HG02943 (cell line): ENCODE results near the gene NHS.

Experiments
- ATAC-seq: cut with Tn5 transposase; IDR thresholded peaks from one replicate; pipeline ENCODE4 v1.9.1; 2021; ENCODE audit warnings: mild to moderate bottlenecking, low read depth, moderate library complexity; ENCODE audit not compliant: unreplicated experiment

Gene NHS

DNA sequence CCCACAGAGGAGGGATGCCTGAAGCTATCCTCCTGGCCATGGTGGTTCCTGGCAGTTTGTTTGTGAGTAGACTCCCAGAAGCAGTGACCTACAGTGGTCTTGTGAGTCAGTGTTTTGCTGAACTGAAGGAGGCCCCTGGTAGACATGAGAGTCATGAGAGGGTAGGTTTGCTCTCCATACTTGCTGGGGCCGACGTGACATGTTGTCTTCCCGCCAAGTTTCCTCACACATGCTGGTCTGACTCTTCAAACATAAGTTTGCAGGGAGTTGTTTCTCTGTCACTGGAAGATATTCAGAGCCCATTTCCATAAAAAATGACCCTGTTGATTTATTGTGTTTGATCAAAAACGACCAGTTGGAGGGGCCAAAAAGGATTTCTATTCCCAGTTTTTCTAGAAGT, 231.2 kb downstream of the NHS start:
- no peak for ATAC-seq

DNA sequence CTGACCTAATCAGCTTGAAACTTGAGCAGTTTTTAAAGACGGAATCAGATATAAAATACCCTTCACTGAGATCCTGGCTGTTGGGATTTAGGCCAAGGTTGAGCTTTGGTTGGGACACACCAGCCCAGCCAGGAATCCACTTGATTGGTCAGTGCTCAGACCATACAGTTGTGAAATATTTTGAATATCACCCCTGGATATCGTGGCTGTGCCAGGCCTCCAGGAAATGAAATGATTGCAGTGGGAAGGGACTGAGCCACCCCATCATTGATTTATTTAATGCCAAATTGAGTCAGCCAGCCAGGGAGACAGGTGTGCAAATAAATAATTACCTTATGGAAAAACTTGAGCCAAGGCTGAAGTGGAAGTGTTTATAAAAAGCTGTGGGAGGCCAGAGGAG, 233.9 kb downstream of the NHS start:
- ATAC-seq, result no peak

DNA sequence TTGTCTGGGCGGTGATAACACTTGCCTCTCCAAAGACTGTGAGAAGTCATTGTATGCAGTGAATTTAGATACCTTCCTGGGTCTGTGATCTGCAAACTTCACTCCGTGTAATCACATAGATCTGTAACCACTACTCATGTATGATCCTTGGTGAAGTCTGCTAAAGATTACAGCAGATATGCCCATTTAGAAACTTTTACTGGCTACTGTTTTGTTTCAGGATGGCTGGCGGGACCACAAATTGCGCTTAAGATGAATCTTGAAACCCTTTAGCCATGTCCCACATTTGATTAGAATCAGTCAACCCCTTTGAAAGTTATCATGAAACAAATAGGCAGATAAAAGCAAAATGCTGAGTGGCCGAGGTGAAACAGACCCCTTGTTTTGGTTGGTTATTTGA, 235.8 kb downstream of the NHS start:
- no peak for ATAC-seq

DNA sequence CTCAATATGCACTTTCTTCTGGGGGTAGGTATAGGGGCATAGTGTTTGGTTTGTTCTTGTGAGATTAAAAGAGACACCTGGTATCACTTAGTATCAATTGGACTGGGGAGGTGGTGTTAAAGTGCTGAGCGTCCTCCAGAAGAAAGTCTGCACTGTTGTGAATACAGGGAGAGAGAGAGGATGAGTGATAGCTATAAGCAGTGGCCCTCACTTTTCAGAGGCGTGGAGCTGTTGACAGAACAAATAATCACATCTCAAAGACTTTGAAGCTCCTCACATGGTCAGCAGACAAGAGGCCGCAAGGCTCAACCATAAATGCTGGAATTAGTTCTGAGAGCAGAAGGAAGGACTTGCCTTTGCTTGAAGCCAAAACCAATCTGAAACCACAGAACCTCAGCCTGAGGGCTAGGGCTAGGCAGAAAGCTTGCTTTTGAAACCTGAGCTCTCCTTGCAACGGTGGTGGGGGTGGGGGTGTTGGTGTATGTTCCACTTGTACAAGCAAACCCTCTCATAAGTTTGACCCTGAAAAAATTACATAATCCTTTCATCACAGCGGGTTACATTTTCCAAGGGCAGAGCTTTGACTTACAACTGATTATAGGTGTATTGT, 239.1 kb downstream of the NHS start:
- peak; percentile 57 for ATAC-seq

DNA sequence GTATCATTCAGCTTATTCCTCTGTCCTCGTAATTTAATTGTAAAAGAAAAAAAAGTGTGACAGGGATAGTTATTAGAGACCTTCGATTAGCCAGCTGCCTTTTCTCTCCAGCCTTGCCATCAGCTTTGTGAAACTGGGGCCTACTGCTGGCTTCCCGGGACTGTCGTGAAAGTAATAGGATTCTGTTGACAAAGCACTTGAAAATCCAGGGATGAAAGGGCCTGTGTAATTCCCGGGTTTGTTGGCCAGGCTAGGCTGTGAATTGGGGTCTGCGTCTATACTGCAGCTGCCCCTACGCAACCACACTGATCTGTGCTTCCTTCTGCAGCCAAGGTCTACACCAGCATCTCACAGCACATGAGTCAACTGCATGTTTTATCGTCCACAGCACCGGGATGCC, 241.9 kb downstream of the NHS start:
- ATAC-seq, result no peak

DNA sequence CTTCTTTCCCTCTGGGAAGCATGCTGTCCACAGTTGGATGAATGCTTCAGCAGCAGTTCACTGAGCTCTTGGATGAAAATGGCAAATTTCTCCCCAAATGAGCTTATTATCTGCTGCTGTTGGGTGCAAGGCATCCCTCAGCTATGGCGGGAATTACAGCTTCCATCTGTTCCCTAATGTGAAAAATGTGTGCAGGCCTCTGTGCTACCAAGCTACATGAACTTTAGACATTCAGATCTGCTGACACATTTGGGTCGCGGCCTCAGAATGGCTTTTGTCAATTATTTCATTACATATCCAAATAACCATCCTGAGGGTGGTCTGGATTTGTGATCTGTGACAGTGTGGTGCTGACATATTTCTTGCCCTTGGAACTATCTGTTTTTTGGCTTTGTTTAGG, 242.8 kb downstream of the NHS start:
- ATAC-seq, result no peak

DNA sequence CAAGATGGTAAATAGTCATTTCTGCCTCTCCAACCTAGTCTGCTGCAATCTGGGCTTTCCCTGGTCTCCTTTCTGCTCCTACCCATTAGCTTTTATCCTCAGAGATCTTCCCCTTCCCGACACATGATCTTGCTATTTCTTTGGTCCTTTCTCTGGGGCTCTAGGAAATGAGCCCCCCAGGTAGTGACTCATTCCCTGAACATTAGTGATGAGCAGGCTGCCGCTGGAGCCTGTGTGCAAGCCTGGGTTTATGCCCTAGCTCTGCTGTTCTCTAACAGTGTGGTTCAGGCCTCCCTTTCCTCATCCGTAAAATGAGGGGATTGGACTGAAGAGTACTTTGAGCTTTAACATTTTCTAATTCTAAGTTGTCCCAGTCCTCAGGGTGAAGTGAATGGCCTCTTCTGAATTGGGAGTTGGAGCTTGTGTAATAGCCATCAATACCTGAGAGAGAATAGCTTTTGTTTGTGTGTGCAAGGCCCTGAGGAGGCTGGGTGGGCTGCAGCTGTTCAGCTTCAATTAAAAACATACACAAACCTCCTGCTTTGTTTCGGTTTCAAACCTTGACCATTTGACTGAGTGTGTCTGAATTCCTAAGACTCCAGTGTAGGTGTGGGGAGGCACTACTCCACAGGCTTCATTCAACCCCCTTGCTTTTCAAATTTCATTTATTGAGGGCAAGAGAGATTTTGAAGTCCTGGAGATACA, 246.7 kb downstream of the NHS start:
- no peak for ATAC-seq

DNA sequence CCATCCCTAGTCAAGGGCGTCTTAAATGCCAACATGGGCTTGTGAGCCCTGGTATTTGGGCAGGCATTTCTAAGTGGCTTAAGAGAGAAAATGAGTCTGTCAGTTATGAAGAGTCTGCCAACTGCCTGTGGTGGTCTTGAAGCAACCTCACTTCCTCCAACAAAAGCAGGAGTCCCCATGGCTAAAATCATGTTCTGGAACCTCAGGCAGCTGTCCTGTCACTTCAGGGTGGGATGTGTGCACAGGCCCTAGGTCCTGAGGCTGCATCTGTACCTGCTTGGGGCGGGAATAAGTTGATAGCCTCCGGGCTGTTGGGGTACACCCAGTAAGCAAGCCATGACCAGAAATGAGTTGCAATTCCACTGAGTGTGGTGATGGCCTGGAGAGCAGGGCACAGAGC, 247.3 kb downstream of the NHS start:
- no peak for ATAC-seq

DNA sequence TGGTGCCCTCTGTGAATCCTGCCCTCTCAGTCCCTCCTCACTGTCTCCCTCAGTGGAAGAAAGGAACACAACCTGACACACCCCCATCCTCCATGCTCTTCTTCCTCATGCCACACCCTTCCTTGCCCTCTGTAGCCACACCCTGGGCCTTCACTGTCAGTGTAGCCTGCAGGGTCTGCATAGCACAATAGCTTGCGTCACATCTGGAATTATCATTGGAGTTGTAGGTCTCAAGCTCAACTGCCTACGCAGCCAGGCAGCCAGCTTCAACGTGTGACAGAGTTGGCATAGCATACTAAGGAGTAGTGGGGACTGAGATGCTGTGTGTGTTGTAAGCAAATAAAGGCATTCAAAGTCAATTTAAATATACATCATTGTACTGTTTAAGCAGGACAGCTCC, 248.8 kb downstream of the NHS start:
- ATAC-seq, result no peak

DNA sequence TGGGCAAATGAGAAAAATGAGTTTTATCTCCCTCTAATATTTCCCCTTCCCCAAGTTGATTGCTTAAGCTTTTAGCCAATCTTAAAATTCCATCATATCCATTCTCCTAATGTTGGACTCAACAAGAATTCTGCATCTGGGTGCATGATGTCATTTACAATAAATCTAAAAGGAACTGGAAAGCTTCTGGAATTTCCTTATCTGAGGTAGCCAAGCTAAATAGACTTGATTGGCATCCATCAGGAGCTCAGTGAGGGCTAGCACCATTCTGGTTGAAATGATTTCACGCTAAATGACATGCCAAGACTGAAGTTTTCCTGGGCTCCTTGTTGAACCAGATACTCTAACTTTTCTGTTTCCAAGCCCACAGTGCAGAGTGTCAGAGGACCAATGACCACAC, 252.0 kb downstream of the NHS start:
- ATAC-seq, result no peak

DNA sequence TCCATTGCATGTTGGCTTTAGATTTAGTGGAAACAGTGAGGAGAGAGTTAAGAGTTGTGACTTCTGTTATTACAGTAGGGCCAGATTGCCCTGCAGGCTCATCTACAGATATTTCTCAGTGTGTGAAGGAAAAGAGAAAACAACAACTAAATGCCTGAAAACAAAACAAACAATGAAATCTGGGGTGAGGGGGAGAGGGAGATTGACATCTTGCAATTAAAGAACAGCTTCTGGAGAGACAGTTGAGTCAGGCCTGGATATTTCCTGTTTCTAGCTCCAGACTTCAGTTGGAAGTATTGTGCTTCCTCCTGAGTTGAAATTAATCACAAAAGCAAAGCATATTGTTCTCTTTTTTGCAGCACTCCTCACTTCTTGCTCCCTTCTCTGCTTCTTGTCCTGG, 254.0 kb downstream of the NHS start:
- ATAC-seq, result no peak

DNA sequence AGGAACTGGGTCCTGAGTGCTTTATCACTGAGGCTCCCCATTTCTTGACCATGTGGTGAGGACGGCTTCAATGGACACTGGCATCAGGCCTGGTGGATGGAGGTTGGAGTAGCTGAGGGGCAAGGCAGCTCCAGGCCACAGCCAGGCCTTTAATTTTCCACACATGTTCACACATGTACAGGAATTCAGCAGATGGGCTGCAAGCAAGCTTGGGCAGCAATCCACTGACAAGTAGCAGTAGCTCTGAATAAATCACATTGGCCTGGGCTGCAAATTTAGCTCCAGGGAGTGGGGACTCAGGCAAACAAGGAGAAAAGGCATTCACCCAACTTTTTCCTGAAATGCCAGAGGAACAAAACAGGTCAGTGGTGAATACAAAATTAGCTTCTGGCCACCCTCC, 254.5 kb downstream of the NHS start:
- ATAC-seq, result no peak

DNA sequence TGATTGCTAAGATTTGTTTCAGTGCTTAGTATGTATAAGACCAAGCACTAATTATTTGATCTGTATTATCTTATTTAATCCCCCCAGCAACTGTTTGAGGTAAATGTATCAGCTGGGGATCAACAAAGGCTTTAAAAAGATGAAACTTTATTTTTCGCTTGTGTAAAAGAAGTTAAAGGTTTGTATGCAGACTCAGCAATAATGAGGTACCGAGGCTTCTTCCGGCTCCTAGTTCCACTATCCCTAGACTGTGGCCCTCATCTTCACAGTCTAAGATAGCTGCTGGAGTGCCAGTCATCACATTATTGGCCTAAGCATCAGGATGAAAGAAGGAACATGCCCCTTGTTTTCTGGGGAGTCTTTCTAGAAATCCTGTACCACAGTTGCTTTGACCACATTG, 256.6 kb downstream of the NHS start:
- ATAC-seq, result no peak

DNA sequence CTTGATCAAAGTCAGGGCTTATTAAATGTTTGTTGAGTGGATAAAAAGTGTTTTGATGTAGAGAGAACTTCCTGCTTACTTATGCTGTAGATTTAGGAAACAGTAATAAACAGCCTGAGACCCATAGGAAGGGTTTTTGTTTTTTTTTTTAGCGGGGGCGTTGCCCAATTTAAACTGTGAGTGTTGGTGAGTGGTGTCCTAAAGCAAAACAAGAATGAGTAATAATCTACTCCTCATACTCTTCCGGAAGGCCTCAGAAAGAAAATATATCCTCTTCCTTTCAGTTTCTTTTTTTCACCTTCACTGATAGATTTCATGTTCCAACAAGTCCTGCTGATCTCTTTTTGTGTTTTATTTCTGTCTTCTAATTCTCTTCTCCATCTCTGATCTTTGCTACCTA, 257.9 kb downstream of the NHS start:
- ATAC-seq, result no peak

DNA sequence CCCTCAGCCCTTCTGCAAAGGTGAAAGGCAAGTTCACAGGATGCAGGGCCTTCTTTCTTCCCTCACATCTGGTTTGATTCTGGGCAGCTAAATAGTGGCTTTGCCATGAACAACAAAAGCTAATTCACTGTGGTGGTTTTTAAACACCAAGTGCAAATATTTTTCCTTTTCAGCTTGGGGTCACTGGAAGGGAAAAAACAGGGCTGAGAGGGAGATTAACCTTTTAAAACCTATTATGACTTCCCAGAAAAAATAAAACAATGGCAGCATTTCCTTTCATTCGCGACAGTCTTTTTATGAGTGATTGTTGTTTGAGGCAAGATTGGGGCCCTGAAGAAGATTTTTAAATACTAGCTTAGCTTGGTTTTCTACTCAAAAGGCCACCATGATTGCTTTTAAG, 258.5 kb downstream of the NHS start:
- no peak for ATAC-seq

DNA sequence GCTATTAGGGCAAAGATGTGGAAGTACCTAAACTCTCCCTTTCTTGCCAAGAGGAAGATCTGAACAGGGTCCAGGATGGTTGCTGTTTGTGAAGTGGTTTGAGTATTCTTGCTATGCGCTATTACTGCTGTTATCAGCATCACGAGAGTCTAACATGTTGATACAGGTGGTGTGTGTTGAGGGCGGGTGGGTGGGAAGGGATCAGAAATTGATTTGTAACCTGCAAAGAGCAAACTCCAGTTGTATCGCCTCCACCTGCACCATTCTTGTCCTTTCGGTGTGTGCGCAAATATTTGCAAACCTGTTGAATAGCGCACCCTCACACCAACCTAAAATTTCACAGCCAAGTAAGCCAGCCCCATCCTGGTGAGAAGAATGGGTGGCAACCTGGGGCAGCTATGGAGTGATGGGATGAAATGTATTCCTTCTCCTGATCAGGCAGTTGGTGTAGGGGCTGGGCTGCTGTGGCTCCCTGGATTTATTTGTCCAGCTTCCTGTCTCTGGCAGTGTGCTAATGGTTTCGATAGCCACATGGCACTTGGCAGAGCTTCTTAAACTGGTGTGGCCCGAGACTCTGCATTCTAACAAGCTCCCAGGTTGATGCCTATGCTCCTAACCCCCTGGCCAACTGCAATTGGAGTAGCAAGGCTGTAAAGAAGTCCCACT, 259.7 kb downstream of the NHS start:
- ATAC-seq, result no peak

DNA sequence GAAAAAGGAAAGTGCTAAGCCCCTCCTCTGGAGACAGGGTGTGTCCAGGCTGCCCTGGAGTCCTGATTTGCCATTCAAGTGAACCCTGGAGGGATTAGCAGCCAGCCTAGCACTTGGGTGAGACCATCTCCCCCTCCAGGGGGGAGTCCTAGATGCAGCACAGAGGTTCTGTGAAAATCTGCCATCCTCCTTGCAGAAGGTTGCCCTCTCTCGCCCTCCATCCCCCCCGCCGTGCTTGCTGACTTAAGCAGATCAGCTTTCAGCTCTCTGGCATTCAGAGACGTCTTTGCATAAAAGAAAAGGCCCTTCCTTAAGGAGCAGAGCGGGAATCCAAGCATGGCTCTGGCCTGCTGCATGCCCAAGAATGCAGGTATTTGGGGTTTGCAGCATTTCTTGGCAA, 260.2 kb downstream of the NHS start:
- no peak for ATAC-seq

DNA sequence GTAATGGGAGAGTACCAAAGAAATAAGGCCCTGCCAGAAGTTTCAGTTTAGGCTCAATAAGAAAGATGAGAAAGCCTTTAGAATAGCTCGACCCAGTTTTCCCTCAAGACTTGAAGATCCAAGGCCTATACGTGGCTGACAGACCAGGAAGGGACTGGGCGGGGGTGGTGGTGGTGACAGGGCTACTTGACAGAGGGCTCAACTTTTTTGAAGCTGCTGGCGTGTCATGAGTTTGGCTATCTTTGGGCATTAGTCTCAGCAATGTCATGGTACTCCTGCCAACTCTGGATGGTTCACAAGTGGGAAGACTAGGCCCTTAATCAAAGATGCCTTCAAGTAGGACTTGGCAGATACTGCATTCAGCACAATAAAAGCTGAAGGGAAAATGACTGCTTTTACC, 262.2 kb downstream of the NHS start:
- no peak for ATAC-seq

DNA sequence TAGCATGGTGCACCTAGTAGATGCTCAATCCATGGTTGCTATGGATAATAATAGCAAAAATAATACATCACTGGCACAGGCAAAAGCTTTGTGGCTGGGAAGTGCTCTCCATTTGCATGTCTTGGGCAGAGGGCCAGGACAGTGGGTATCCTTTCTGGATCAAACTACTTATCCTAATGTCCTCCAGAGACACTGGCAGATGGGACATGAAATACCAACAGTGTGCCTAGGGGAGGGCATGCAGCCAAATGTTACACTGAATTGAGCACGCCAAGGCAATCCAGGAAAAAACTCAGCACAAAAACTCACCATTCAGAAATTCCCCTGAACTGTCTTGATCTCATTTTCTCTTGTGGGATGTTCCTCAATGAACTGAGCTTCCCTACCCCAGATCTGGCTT, 263.7 kb downstream of the NHS start:
- no peak for ATAC-seq

DNA sequence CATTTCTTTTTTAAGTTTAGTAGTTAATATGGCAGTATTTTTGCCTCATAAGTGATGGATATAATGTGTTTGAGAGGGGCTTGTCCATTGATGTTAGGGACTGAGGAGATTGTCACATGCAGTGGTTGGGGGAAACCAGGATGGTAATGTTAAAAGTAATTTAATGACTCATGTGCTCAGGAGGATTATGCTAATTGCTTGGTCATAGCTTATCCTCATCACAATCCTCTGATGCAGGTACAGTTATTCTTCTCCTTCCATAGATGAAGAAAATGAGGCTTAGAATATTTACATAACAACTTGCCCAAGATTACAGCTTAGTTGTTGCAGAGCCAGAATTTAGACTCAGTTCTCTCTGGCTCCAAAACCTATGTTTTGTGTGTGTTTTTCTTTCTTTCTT, 267.9 kb downstream of the NHS start:
- no peak for ATAC-seq

DNA sequence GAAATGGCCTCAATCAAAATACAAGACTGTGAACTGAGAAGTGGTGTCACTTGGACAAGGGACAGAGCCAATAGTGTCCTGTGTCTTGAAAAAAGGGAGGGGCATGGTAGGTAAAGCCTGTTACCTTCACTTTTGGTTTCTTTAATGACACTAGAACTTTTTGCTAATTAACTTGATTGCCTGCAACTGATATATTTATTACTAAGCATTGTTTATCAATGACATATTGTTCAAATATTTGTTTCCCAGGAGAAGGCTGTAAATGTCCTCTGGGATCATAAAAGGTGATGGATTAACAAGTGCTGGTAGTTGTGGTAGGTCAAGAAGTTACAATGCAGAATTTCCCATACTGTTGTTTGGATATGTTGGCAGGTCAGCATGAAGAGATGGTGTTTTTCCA, 268.5 kb downstream of the NHS start:
- no peak for ATAC-seq

DNA sequence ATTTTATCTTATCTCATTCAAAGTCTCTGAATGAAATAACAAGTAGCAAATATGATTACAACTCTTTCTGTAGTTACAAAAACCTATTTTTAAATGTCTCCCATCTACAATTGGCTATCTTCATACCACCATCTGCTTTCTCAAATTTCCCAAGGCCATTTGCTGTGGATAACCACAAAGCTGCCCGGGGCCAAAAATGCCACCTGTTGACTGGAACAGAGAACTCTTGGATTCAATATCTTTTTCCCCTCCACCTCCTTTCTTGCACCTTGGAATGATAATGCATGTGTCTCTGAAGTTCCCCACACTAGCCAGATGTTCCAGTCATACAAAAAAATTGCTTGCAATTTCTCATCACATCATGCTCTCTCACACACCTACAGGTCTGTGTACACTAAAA, 269.0 kb downstream of the NHS start:
- no peak for ATAC-seq
